CD4-positive, alpha-beta memory T cell (primary cell): ENCODE results near the gene P4HB. TPM values are rescaled to one million over a fixed set of nuclear protein-coding genes. Genes with fewer than 3 reads are reported as not detected.

Source experiments
- CTCF ChIA-PET: fragments of 350-600 bp; sonication (Branson Sonifier 250); formaldehyde crosslinking; loops from one replicate; lab custom pipeline; 2021; ENCODE audit warnings: inconsistent platforms; ENCODE audit not compliant: partially characterized antibody; lab: Charles Lee
- POLR2A ChIA-PET: fragments of 350-600 bp; sonication (Branson Sonifier 250); formaldehyde crosslinking; loops from one replicate; lab custom pipeline; 2021; ENCODE audit not compliant: partially characterized antibody; lab: Charles Lee
- DNase-seq, 5 donors: peaks; one replicate each; pipeline versions ENCODE4 v3.0.0 to v3.0.0-alpha.2; 2020 to 2022; ENCODE audit warnings: mixed read lengths in 1 of 5
- H3K27ac ChIP-seq: one replicate; pipeline ENCODE4 v1.7.0; 2013; ENCODE audit warnings: low read depth, low read length
- H3K27me3 ChIP-seq: 2 replicates; pipeline ENCODE4 v1.7.0; 2013; ENCODE audit warnings: mild to moderate bottlenecking, low read length, moderate library complexity; ENCODE audit not compliant: insufficient read depth
- H3K36me3 ChIP-seq: 2 replicates; pipeline ENCODE4 v1.7.0; 2013; ENCODE audit warnings: mild to moderate bottlenecking, low read length, moderate library complexity; ENCODE audit not compliant: insufficient read depth
- H3K4me1 ChIP-seq: 2 replicates; pipeline ENCODE4 v1.7.0; 2013; ENCODE audit warnings: mild to moderate bottlenecking, low read length, moderate library complexity; ENCODE audit not compliant: insufficient read depth
- H3K4me3 ChIP-seq, 2 donors: one replicate each; pipeline ENCODE4 v1.7.0; 2013; ENCODE audit warnings: low read length in 2 of 2, mild to moderate bottlenecking in 1 of 2
- H3K9me3 ChIP-seq, 2 donors: one replicate each; pipeline ENCODE4 v1.7.0; 2013; ENCODE audit warnings: low read length in 2 of 2, control low read depth in 1 of 2; ENCODE audit not compliant: control insufficient read depth in 1 of 2
- H3K27ac Mint-ChIP-seq, 7 donors: one replicate each; pipeline ENCODE4 v1.8.0; 2020 to 2021; ENCODE audit warnings: mixed read lengths in 7 of 7, mild to moderate bottlenecking in 6 of 7, inconsistent platforms in 3 of 7, moderate library complexity in 3 of 7
- H3K27me3 Mint-ChIP-seq, 2 donors: one replicate each; pipeline ENCODE4 v1.8.0; 2020 to 2021; ENCODE audit warnings: mixed read lengths in 2 of 2
- H3K36me3 Mint-ChIP-seq, 2 donors: one replicate each; pipeline ENCODE4 v1.8.0; 2020 to 2021; ENCODE audit warnings: mixed read lengths in 2 of 2, inconsistent platforms in 1 of 2, mild to moderate bottlenecking in 1 of 2
- H3K4me1 Mint-ChIP-seq, 4 donors: one replicate each; pipeline ENCODE4 v1.8.0; 2020 to 2021; ENCODE audit warnings: mixed read lengths in 4 of 4, mild to moderate bottlenecking in 1 of 4
- H3K4me3 Mint-ChIP-seq, 8 donors: one replicate each; pipeline ENCODE4 v1.8.0; 2020 to 2021; ENCODE audit warnings: mixed read lengths in 8 of 8, mild to moderate bottlenecking in 7 of 8, moderate library complexity in 6 of 8, inconsistent platforms in 3 of 8
- H3K9me3 Mint-ChIP-seq, 8 donors: one replicate each; pipeline ENCODE4 v1.8.0; 2020 to 2021; ENCODE audit warnings: mixed read lengths in 8 of 8, mild to moderate bottlenecking in 5 of 8, inconsistent platforms in 3 of 8, moderate library complexity in 1 of 8
- intact Hi-C: fragments of 100-400 bp; cut with micrococcal nuclease; formaldehyde crosslinking; loops from one replicate; pipeline ENCODE4 v1.15.1; 2023
- polyA plus RNA-seq, 2 donors: library from polyadenylated mRNA; unstranded; fragments of 300-500 nt; fragmentation: Illumina TruSeq; gene quantifications; one replicate each; pipeline ENCODE4 v1.2.3, GENCODE V29; 2021
- total RNA-seq, 2 experiments: library from RNA; stranded (reverse); gene quantifications; one replicate each; pipeline ENCODE4 v1.2.3, GENCODE V29; 2021

P4HB gene
- total and polyA plus RNA-seq, 4 experiments from 2014 or later: 272 to 409 (median 365) TPM

- H3K4me1 Mint-ChIP-seq: peaks cover 2 to 6% (median 5%) of the 10 kb centered on the region in 4 donors
- Histone ChIP-seq H3K9me3 (no peaks in the 10 kb centered on the region), H3K4me1 (peaks cover 6% of the 10 kb centered on the region), H3K27ac (no peak overlapping the region), H3K4me3 (no peak overlapping the region), H3K36me3 (no peaks in the 10 kb centered on the region), H3K27me3 (no peaks in the 10 kb centered on the region)
- no peak overlapping the region for H3K4me3 Mint-ChIP-seq
- peaks cover 5 to 6% of the 10 kb centered on the region in 2 donors for H3K36me3 Mint-ChIP-seq
- intact Hi-C loops: no loop called here
- no peak overlapping the region for H3K27ac Mint-ChIP-seq
- no peaks in the 10 kb centered on the region for H3K9me3 Mint-ChIP-seq
- H3K27me3 Mint-ChIP-seq: peaks cover 0 to 1% of the 10 kb centered on the region in 2 donors
- ChIA-PET POLR2A (interaction anchor here (1.0 kb wide), 1 partner anchor 106 kb away, joined by 3 read pairs; the partner anchor contains the start of gene MAFG), CTCF (interaction anchor here (1.0 kb wide), 1 partner anchor 45 kb away, joined by 3 read pairs; no protein-coding TSS in a partner anchor)
- no peak for DNase-seq
These were observed 38.6 kb downstream of the P4HB start for GRCh38 chr17:81821603-81822311.

DNA sequence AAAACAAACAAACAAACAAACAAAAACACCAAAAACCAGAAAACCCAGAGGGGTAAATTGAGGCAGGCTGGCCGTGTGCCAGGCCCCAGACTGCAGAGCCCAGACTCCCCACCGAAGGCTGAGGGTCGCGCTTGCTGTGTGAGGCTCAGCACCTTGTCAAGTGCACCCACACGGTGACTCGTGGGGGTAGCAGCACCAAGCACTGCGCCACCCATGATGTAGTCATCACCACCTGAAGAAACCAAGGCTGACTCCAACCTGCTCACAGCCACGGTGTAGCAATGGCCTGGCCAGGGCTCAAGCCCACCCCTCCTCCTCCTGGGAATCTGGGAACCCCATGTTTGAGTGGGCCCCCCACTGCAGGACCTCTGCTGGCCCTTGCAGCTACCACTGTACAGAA, 39.2 kb downstream of the P4HB start:
- H3K27ac Mint-ChIP-seq: no peak overlapping the region
- Histone ChIP-seq H3K36me3 (no peaks in the 10 kb centered on the region), H3K9me3 (no peaks in the 10 kb centered on the region), H3K4me1 (peaks cover 6% of the 10 kb centered on the region), H3K27me3 (no peaks in the 10 kb centered on the region), H3K4me3 (no peak overlapping the region), H3K27ac (no peak overlapping the region)
- H3K9me3 Mint-ChIP-seq: no peaks in the 10 kb centered on the region
- H3K4me1 Mint-ChIP-seq: peaks cover 2 to 5% (median 3%) of the 10 kb centered on the region in 4 donors
- ChIA-PET POLR2A (no interaction called here), CTCF (no interaction called here)
- peaks cover 0 to 2% of the 10 kb centered on the region in 2 donors for H3K27me3 Mint-ChIP-seq
- no peak overlapping the region for H3K4me3 Mint-ChIP-seq
- intact Hi-C loops: no loop called here
- peaks cover 3 to 6% of the 10 kb centered on the region in 2 donors for H3K36me3 Mint-ChIP-seq
- DNase-seq: no peak

DNA sequence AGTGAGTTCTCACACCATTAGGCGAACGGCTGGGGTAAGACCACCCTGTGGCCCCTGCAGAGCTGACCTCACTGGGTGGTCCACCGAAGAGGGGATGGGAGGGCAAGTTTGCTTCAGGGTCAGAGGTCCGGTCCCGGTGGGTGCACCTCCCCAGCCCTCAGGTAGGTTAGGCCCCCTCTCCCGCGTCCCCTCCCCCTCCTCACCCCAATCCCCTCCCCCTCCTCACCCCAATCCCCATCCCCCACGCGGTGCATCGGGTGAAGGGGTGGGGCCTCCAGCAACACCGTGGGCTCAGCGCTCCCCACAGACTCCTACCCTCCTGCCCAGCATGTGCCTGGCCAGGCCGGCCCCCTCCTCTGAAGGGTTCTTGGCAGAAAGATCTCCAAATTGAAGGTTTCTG, 40.6 kb downstream of the P4HB start:
- H3K27ac ChIP-seq: no peak overlapping the region
- H3K4me3 Mint-ChIP-seq: no peak overlapping the region
- H3K4me1 ChIP-seq: peaks cover 6% of the 10 kb centered on the region
- no peaks in the 10 kb centered on the region for H3K27me3 ChIP-seq
- H3K9me3 Mint-ChIP-seq: no peaks in the 10 kb centered on the region
- CTCF ChIA-PET: no interaction called here
- H3K36me3 ChIP-seq: no peaks in the 10 kb centered on the region
- intact Hi-C loops: no loop called here
- POLR2A ChIA-PET: no interaction called here
- H3K36me3 Mint-ChIP-seq: peaks cover 0 to 6% of the 10 kb centered on the region in 2 donors
- peak in 1 of 5 donors; percentile 4 for DNase-seq
- H3K9me3 ChIP-seq: no peaks in the 10 kb centered on the region
- no peak overlapping the region for H3K4me3 ChIP-seq
- no peak overlapping the region for H3K27ac Mint-ChIP-seq
- H3K27me3 Mint-ChIP-seq: peaks cover 0 to 2% of the 10 kb centered on the region in 2 donors
- H3K4me1 Mint-ChIP-seq: peaks cover 0 to 2% (median 0%) of the 10 kb centered on the region in 4 donors

- Mint-ChIP-seq H3K4me3 (no peak overlapping the region), H3K36me3 (peaks cover 0 to 3% of the 10 kb centered on the region in 2 donors), H3K4me1 (peaks cover 0 to 2% (median 0%) of the 10 kb centered on the region in 4 donors), H3K9me3 (no peaks in the 10 kb centered on the region), H3K27me3 (peaks cover 0 to 2% of the 10 kb centered on the region in 2 donors), H3K27ac (no peak overlapping the region)
- intact Hi-C loops: no loop called here
- CTCF ChIA-PET: no interaction called here
- H3K27ac ChIP-seq: no peak overlapping the region
- peak in 1 of 5 donors; percentile 27 for DNase-seq
- peaks cover 6% of the 10 kb centered on the region for H3K4me1 ChIP-seq
- POLR2A ChIA-PET: no interaction called here
- no peaks in the 10 kb centered on the region for H3K27me3 ChIP-seq
- H3K36me3 ChIP-seq: no peaks in the 10 kb centered on the region
- H3K4me3 ChIP-seq: no peak overlapping the region
- no peaks in the 10 kb centered on the region for H3K9me3 ChIP-seq
These were observed 42.6 kb downstream of the P4HB start for GRCh38 chr17:81817758-81818147.

DNA sequence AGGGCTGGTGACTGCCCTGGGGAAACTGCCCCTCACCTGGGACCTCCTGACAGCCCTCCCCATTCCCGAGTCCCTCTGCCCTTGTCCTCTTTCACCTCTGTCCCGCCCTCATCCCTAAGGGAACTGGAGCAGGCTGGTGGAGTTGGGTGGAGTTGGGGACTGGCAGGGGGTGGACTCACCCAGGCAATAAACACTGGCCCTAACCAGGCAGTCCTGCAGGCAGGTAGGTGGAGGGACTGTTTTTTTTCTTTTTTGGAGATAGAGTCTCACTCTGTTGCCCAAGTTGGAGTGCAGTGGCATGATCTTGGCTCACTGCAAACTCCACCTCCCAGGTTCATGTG, 44.7 kb downstream of the P4HB start:
- intact Hi-C loops: no loop called here
- CTCF ChIA-PET: no interaction called here
- Mint-ChIP-seq H3K4me1 (peaks cover 0 to 2% (median 0%) of the 10 kb centered on the region in 4 donors), H3K27me3 (peaks cover 0 to 2% of the 10 kb centered on the region in 2 donors), H3K4me3 (no peak overlapping the region), H3K27ac (no peak overlapping the region), H3K9me3 (no peaks in the 10 kb centered on the region), H3K36me3 (no peaks in the 10 kb centered on the region)
- no peaks in the 10 kb centered on the region for H3K36me3 ChIP-seq
- POLR2A ChIA-PET: no interaction called here
- H3K4me1 ChIP-seq: no peaks in the 10 kb centered on the region
- H3K9me3 ChIP-seq: no peaks in the 10 kb centered on the region
- H3K27ac ChIP-seq: no peak overlapping the region
- no peak overlapping the region for H3K4me3 ChIP-seq
- H3K27me3 ChIP-seq: no peaks in the 10 kb centered on the region
- DNase-seq: no peak

DNA sequence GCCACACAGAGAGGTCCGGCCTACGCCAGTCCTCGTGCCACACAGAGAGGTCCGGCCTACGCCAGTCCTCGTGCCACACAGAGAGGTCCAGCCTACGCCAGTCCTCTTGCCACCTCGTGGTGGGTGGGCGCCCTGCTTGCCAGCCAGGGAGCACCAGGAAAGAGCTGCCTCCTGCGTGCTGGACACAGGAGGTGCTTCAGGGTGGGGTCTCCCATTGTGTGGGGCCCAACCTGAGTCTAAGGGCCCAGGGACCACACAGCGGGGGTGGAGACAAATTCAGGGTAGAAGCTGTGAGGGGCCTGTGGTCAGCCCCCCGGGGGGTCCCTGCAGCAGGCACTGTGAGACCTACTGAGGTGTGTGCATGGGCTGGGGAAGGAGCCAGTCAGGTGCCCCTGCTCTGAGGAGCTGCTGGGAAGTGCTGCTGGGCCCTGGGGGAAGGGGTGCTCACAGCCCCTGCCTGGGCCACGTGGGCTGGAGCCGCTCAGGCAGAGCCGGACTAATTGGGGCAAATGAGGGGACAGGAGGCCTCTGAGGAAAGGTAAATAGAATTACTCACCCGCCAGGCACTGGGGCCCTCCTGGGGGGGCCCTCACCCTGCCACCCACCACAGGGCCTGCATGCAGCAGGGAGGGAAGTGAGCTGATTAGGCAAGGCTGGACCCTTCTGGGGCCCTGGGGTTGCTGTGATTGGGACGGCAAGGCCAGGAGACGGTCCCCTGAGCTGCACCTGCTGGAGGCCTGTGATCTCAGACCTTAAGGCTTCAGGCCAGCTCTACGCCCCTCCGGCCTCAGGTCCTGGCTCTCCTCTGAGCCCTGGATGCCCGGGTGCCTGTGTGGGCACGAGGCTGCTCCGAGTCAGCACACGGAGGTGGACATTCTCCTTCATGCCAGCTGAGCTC, 45.3 kb downstream of the P4HB start:
- Histone ChIP-seq H3K4me1 (no peaks in the 10 kb centered on the region), H3K9me3 (no peaks in the 10 kb centered on the region), H3K36me3 (no peaks in the 10 kb centered on the region), H3K4me3 (no peak overlapping the region), H3K27ac (no peak overlapping the region), H3K27me3 (no peaks in the 10 kb centered on the region)
- Mint-ChIP-seq H3K9me3 (no peaks in the 10 kb centered on the region), H3K27me3 (peaks cover 4 to 5% of the 10 kb centered on the region in 2 donors), H3K27ac (no peak overlapping the region), H3K4me1 (peaks cover 0 to 2% (median 0%) of the 10 kb centered on the region in 4 donors), H3K36me3 (no peaks in the 10 kb centered on the region), H3K4me3 (no peak overlapping the region)
- ChIA-PET CTCF (no interaction called here), POLR2A (no interaction called here)
- DNase-seq: no peak
- intact Hi-C loops: no loop called here
